ENCODE results near the gene HS3ST5. TPM values are rescaled to one million over a fixed set of nuclear protein-coding genes. Genes with fewer than 3 reads are reported as not detected.

The HS3ST5 gene
- total RNA-seq, 2 donors from 2014 or later, result 0.34 TPM; not detected in 1

GRCh38 chr6:114075777-114076176 lies 267.0 kb downstream of the HS3ST5 start:
- intact Hi-C loops (cut with DNase I), result no loop called here
- H3K36me3 ChIP-seq, result no peaks in the 10 kb centered on the region
- no peak for DNase-seq (ENCODE audit: low spot score)
- no peak overlapping the region for H3K4me3 ChIP-seq
- no peaks in the 10 kb centered on the region for H3K4me1 ChIP-seq (replicated peaks)
- TF ChIP-seq CTCF (IDR thresholded peaks at IDR 0.05) (no peak), POLR2AphosphoS5 (IDR thresholded peaks at IDR 0.05) (no peak), POLR2A (IDR thresholded peaks at IDR 0.05) (no peak)
- H3K9me3 ChIP-seq, result no peaks in the 10 kb centered on the region
- no peaks in the 10 kb centered on the region for H3K27me3 ChIP-seq (replicated peaks; ENCODE audit: insufficient read depth)
- WGBS, result 94% methylated on average over 3 of the region's 3 CpGs
- H3K27ac ChIP-seq, result no peak overlapping the region

GRCh38 chr6:114075300-114075699 lies 267.5 kb downstream of the HS3ST5 start:
- intact Hi-C loops (cut with DNase I), result no loop called here
- 89% methylated on average over 4 of the region's 4 CpGs for WGBS
- H3K9me3 ChIP-seq, result no peaks in the 10 kb centered on the region

GRCh38 chr6:114068771-114069170 lies 274.1 kb downstream of the HS3ST5 start:
- Histone ChIP-seq H3K9me3 (no peaks in the 10 kb centered on the region), H3K27me3 (replicated peaks; ENCODE audit: insufficient read depth) (no peaks in the 10 kb centered on the region), H3K4me3 (no peak overlapping the region), H3K4me1 (replicated peaks) (no peaks in the 10 kb centered on the region), H3K27ac (no peak overlapping the region), H3K36me3 (no peaks in the 10 kb centered on the region)
- 42% methylated on average over 3 of the region's 3 CpGs for WGBS
- intact Hi-C loops (cut with DNase I), result no loop called here
- TF ChIP-seq POLR2AphosphoS5 (IDR thresholded peaks at IDR 0.05) (no peak), POLR2A (IDR thresholded peaks at IDR 0.05) (no peak), CTCF (IDR thresholded peaks at IDR 0.05) (no peak)
- DNase-seq (ENCODE audit: low spot score), result no peak

More at GRCh38 chr6:114075300-114075699, 267.5 kb downstream of the HS3ST5 start:
- no peak for DNase-seq (ENCODE audit: low spot score)
- Histone ChIP-seq H3K27ac (no peak overlapping the region), H3K36me3 (no peaks in the 10 kb centered on the region), H3K27me3 (replicated peaks; ENCODE audit: insufficient read depth) (no peaks in the 10 kb centered on the region), H3K4me3 (no peak overlapping the region), H3K4me1 (replicated peaks) (no peaks in the 10 kb centered on the region)
- no peak for TF ChIP-seq POLR2A (IDR thresholded peaks at IDR 0.05)
- TF ChIP-seq POLR2AphosphoS5 (IDR thresholded peaks at IDR 0.05), result no peak
- no peak for TF ChIP-seq CTCF (IDR thresholded peaks at IDR 0.05)

- DNase-seq (ENCODE audit: low spot score), result no peak
- no peak overlapping the region for H3K27ac ChIP-seq
- no peak overlapping the region for H3K4me3 ChIP-seq
- intact Hi-C loops (cut with DNase I), result no loop called here
- H3K27me3 ChIP-seq (replicated peaks; ENCODE audit: insufficient read depth), result no peaks in the 10 kb centered on the region
- H3K36me3 ChIP-seq, result no peaks in the 10 kb centered on the region
- 89% methylated on average over 2 of the region's 2 CpGs for WGBS
- H3K9me3 ChIP-seq, result no peaks in the 10 kb centered on the region
- TF ChIP-seq POLR2A (IDR thresholded peaks at IDR 0.05) (no peak), POLR2AphosphoS5 (IDR thresholded peaks at IDR 0.05) (no peak)
- no peaks in the 10 kb centered on the region for H3K4me1 ChIP-seq (replicated peaks)
Observed at GRCh38 chr6:114068116-114068515, 274.7 kb downstream of the HS3ST5 start.

GRCh38 chr6:114064862-114065261 lies 278.0 kb downstream of the HS3ST5 start:
- DNase-seq (ENCODE audit: low spot score), result no peak
- Histone ChIP-seq H3K4me1 (replicated peaks) (no peaks in the 10 kb centered on the region), H3K9me3 (no peaks in the 10 kb centered on the region), H3K27me3 (replicated peaks; ENCODE audit: insufficient read depth) (no peaks in the 10 kb centered on the region), H3K27ac (no peak overlapping the region), H3K36me3 (no peaks in the 10 kb centered on the region), H3K4me3 (no peak overlapping the region)
- 93% methylated on average over 2 of the region's 2 CpGs for WGBS
- intact Hi-C loops (cut with DNase I), result no loop called here
- no peak for TF ChIP-seq POLR2AphosphoS5 (IDR thresholded peaks at IDR 0.05)
- no peak for TF ChIP-seq POLR2A (IDR thresholded peaks at IDR 0.05)

GRCh38 chr6:114063956-114064355 lies 278.9 kb downstream of the HS3ST5 start:
- Histone ChIP-seq H3K36me3 (no peaks in the 10 kb centered on the region), H3K4me3 (no peak overlapping the region), H3K27me3 (replicated peaks; ENCODE audit: insufficient read depth) (no peaks in the 10 kb centered on the region), H3K9me3 (no peaks in the 10 kb centered on the region), H3K27ac (no peak overlapping the region), H3K4me1 (replicated peaks) (no peaks in the 10 kb centered on the region)
- TF ChIP-seq POLR2A (IDR thresholded peaks at IDR 0.05), result no peak
- TF ChIP-seq CTCF (IDR thresholded peaks at IDR 0.05), result no peak
- no peak for TF ChIP-seq POLR2AphosphoS5 (IDR thresholded peaks at IDR 0.05)
- 96% methylated on average over 1 of the region's 1 CpG for WGBS
- intact Hi-C loops (cut with DNase I), result no loop called here
- DNase-seq (ENCODE audit: low spot score), result no peak

All from prostate gland (tissue), 2 donors.